Fibroblast of the aortic adventitia (primary cell): ENCODE data around the gene TAF1C. TPM values are rescaled to one million over a fixed set of nuclear protein-coding genes. Genes with fewer than 3 reads are reported as not detected.
"Not testable (repeated sequence)": the region's sequence is repeated elsewhere in the genome, so short reads cannot be mapped to it uniquely, and the experiment has no call there.

Experiments
- DNase-seq: peaks from one replicate; pipeline ENCODE4 v3.0.0-alpha.2; 2010; ENCODE audit warnings: low read depth
- H3K4me3 ChIP-seq: 2 replicates; pipeline ENCODE4 v1.5.1; 2011; ENCODE audit warnings: low read depth, mild to moderate bottlenecking, control low read depth, low read length, moderate library complexity
- CTCF ChIP-seq: IDR thresholded peaks from 2 replicates; pipeline ENCODE4 v1.5.1; 2011; ENCODE audit warnings: mild to moderate bottlenecking, low read length, control low read depth, inconsistent platforms; ENCODE audit not compliant: insufficient read depth
- total RNA-seq: library from RNA; depleted of rRNA; stranded (reverse); fragments of >200 nt; gene quantifications from 2 replicates; pipeline ENCODE4 v1.2.3, GENCODE V29; 2012; ENCODE audit warnings: low replicate concordance

Gene TAF1C
- total RNA-seq, 1 donor: 19.4 TPM

DNA sequence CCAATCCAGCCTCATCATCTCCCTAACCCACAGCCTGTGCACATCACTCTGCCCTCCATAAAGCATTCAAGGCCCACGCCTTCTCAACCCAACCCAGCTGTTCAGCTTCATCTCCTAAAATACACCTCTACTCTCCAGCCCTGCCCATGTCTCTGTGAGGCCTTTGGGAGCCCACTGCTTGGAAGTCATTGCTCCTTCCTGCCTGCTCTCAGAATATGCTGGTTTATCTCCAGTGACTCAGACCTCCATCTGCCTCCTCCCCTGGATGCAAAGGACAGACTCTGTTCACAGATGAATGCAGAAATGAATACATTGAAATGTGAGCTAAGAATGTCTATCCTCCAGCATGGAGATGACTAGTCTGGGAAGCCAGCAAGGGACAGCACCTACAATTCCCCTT is 34.0 kb upstream of the TAF1C start:
- peak; percentile 66 for DNase-seq
- no peak for TF ChIP-seq CTCF
- H3K4me3 ChIP-seq: no peak overlapping the region

DNA sequence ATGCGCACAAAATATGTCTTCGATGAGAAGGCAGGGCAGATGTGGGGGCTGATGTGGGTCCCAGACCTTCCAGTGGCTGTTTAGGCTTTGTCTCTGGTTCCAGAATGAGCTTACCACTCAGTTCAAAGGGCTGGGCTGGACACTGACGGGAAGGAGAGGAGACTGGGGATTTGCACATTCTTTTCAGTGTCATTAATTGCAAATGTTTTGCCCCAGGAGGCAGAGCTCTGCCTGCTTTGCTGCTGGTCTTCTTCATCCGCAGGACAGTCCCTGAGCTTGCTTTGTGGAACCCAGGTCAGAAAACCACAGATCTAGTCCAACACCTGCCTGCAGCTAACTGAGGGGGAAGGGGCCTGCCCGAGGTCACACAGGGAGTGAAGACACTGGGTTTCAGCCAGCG is 32.1 kb upstream of the TAF1C start:
- DNase-seq: no peak
- no peak overlapping the region for H3K4me3 ChIP-seq
- TF ChIP-seq CTCF: no peak

GRCh38 chr16:84218176-84218823 is 31.4 kb upstream of the TAF1C start:
- no peak overlapping the region for H3K4me3 ChIP-seq
- TF ChIP-seq CTCF: no peak
- DNase-seq: no peak

DNA sequence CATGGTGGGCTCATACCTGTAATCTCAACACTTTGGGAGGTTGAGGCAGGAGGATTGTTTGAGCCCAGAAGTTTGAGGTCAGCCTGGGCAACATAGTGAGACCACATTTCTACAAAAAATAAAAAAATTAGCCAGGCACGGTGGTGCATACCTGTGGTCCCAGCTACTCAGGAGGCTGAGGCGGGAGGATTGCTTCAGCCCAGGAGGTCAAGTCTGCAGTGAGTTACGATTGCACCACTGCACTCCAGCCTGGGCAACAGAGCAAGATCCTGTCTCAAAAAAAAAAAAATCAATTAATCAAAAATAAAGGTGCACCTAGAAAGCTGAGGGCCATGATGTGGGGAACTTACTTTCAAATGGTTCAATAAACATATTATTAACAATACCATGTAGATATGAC is 29.3 kb upstream of the TAF1C start:
- DNase-seq, H3K4me3 ChIP-seq: not testable (repeated sequence)

GRCh38 chr16:84215531-84215930 is 28.7 kb upstream of the TAF1C start:
- no peak for TF ChIP-seq CTCF
- no peak overlapping the region for H3K4me3 ChIP-seq
- no peak for DNase-seq

DNA sequence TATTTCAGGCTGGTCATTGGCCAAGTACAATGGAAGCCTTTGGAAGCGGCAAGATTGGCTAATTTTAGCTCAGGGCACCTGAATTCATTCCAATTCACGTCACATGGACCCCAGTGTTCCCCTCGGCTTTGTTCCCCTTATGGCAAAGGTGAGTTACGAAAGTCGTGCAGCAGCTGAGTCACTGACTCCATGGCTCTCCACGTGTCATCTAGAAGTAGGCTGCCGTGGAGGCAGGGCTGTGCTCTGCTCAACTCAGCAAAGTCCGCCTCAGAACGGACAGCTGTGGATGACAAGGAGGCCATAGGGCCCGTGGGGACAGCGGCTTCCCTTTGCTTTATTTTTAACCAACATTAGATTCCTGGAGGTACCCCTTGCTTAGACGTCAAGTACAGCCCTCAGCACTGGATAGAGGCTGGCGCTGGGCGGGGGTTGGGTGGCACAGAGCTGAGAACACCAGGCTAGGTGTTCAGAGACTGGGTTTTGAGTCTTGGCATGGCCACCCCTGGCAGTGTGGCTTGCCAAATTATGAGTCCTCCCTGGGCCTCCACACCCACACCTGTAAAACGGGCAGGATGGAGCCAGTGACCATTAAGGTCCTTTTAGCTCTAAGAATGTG is 27.7 kb upstream of the TAF1C start:
- no peak overlapping the region for H3K4me3 ChIP-seq
- TF ChIP-seq CTCF: no peak
- no peak for DNase-seq

DNA sequence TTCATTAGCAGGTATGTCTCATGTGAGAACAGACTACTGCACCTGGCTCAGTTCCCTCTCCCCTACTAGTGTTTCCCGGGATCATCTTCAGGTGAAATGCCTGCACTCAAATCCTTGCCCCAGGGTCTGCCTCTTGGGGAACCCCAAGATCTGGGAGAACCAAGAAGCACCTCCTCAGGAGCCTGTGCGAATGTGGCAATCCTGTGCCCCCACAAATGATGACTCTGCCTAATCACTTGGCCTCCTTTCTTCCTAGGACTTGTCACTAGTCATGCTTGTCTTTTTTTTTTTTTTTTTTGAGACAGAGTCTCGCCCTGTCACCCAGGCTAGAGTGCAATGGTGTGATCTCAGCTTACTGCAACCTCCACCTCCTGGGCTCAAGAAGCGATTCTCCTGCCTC is 25.8 kb upstream of the TAF1C start:
- DNase-seq: no peak
- TF ChIP-seq CTCF: no peak
- H3K4me3 ChIP-seq: no peak overlapping the region
